HG03139 (cell line): Measurements from ENCODE around the gene ARHGAP28.

Experiments
- ATAC-seq: cut with Tn5 transposase; IDR thresholded peaks from one replicate; pipeline ENCODE4 v1.9.1; 2021; ENCODE audit not compliant: unreplicated experiment

The ARHGAP28 gene

DNA sequence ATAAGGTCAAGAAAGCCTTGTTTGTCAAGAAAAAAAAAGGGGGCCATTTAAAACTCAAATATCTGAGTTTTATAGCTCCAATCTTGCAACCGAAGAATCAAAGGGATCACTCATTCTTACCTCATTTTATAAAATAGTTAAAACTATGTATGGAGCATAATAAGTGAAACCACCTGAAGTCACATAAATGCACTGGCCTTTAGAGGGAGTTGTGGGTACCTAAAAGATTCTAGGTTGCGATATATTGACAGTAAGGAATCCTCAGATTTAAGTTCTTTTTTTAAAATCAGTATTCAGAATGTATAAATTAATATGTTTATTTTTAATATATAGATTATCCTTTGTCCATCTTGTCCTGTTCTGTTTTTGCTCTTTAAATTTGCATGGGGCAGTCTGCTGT lies 3.4 kb downstream of the ARHGAP28 start:
- ATAC-seq, result no peak

DNA sequence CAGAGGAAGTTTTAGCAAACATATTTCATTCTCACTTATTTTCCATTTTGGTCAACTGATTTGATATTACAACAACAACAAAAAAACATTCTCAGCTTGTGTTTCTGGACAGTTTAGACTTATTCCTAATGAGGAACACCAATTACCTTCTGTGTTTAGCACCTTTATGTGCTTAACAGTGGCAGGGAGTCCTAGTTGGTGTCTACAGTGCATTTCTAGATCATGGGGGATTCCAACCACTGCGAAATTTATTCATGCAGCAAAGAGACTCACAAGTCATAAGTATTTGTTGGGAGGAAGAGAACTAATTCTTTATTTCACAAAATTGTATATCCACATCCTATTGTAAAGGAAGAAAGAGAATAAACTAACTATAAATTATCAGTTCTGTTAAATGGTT lies 4.2 kb downstream of the ARHGAP28 start:
- no peak for ATAC-seq

DNA sequence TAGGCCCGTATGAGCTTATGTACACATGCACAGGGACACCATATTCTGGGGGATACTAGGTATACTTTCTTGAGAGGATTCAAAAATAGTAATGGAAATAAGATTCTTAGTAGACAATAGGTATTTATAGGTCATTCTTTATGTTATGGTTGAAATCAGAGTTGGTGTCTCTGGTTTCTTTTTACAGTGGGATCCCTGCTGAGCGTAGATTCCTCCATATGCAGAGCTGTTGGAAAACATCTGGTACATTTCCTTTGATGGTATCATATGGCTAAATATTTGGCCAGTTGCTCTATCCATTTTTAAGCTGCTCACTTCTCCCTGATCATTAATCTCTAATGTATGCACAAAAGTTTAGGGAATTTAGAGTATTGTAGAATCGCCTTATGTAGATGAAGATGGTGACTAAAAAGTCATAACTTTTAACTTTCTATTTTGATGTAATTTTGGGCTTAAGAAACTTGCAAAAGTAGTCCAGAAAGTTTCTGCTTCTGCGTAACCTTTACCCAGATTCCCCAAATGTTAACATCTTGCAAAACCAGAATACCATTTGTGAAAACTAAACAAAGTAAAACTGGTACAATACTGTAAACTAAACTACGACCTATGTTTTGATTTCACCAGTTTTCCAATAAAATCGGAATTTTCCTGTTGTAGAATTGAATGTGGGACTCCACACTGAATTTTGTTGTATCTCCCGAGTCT lies 5.4 kb downstream of the ARHGAP28 start:
- ATAC-seq, result no peak

DNA sequence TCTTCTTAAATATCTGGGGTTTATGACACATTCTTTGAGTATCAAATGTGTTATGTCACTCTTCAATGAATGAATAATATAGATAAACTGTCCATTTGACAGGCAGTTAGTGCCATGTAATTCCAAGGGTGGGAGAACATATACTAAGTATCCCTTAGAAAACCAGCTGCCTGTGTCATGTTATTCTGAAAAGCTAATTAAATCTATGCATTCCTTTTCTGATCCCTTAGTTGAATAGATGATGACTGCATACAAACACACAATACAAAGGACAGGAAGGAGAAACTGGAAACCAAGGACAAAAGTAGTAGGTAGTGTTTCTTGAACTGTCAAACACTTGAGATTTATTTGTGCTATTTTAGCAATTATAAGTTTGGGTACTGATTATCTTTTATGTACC lies 8.3 kb downstream of the ARHGAP28 start:
- no peak for ATAC-seq

DNA sequence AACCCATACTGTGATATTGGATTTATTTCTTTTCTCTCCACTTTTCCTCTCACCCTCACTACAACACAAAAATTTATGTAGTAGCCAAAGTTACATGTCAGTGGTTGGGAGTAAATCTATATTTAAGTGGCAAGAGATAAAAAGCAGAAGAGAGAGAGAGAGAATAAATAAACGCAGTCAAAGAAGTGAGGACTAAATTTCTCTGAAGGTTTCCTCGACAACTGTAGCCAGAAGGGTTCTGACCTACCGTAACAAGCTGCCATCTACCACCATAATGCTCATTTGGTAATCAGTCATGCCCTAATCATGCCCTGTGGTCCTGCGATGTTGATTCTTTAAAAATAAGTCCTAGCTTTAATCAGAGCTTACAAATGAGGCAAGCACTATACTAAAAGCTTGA lies 9.1 kb downstream of the ARHGAP28 start:
- no peak for ATAC-seq

DNA sequence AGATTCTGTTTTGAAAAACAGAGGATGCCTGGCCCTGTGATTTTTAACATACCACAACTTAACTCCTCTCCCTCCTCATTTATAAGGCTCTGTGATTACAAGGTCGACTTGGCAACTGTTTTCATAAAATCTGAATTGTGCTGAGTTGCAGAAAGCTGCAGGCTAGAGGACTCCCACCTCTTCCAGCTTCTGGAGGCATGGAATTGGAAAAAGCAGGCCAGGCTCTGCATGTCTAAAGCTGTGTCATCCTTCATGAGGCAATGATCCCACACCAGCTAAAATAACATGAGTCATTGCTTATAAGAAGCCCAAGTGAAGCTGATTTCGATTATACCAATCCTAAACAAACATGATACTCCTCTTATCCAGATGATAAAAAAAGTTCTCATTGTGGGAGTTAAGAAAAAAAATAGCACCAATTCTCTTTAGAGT lies 11.7 kb downstream of the ARHGAP28 start:
- ATAC-seq, result no peak

DNA sequence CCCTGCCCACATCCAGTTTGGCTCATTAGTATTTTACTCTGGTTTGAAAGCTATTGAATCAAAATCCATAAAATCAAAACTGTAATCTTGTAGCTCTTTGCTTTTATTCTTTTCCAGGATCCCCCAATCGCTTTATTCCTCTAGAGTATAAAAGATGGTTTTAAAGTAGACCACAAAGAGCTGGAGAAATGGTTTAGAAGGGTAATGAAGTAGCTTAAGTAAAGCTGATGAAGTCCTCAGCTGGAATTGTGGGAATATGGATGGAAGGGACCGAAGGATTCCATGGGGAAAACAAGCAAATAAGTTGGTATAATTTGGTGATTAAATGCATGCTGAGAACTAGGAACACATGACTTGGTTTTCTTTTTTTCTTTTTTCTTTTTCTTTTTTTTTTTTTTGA lies 12.3 kb downstream of the ARHGAP28 start:
- ATAC-seq, result no peak

DNA sequence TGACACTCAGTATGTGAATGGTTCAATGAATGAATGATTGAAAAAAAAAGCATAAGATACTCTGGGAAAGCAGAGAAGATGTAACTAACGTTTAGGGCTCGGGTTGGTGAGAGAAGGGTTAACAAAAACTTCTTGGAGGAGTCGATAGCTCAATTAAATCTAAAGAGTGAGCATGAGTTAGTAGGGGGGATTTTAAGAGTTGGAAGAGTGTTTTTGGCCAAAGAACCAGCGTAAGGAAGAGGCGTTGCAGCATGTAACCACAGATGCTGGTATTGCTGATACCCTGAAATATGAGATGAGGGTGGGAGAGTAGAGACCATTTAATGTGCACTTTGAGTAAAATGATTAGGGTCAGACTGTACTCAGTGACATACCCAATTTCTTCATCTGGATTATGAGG lies 14.5 kb downstream of the ARHGAP28 start:
- ATAC-seq, result no peak

DNA sequence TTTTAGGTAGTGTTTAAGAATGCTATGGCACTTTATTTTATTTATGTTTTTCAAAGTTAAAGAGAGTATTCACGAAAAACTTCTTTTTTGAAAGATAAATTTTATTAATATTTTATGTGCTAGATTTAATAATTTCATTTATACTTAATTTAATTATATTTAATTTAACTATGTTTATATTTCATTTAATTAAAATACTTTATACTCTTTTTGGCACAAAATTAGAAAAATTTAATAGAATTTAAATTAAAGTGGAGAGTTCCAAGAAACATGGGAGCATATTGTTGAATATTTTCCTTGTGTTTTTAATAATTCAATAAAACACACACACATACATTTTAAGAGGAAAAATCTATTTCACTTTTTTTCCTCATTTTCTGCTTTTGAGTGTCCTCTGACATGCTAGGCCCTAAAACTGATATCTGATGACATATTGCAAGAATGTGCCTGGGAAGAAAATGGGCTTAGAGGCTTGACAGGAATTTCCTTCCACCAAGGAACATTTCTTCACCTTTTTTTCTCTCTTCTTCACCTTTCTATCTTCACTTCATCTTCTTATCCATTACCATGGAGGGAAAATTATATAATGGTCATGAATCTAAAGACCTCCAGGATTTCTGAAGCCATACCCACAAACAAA lies 15.4 kb downstream of the ARHGAP28 start:
- ATAC-seq, result no peak

DNA sequence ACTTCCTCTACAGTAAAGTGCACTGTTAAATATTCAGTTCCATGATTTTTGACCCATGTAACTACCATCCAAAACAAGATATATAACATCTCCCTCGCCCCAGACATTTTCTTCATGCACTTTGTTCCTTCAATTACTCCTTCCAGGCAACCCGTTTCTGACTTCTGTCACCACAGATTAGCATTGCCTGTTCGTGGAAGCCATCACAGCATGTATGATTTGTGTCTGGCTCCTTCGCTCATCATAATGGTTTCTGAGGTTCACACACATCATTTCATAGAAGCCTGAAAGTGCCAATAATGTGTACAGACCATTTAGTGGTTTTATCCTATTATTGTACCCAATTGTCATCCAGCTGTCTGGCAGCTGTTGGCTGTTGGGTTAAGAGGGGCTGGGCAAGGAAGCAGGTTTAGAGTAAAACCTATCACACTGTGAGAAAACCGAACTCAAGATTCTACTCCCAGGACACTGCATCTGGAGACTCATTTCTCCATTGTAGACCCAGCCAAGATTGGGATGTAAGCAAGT lies 16.1 kb downstream of the ARHGAP28 start:
- no peak for ATAC-seq

DNA sequence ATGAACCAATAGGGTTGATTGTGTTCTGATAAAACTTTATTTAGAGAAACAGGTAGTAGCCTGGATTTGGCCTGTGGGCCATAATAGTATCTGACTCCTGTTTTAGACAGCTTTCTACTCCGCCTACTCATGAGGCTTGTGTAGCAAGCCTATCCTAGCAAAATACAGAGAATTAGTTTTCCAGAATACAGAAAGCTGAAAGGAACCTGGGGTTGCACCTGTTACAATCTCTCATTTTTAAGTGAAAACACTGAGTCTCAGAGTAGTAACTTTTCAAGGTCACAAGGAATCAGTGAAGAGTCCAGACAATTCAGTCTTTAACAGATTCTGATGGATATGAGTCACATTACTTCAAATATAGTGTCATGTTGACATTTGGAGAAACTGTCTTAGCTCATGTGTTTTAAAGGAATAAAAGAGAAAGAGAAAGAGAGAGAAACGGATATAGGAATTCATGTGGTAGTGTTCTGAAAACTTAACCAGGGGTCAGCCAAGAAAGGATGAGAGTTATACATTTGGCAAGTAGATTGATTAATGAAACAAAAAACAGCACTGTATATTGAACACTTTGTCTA lies 17.0 kb downstream of the ARHGAP28 start:
- no peak for ATAC-seq

DNA sequence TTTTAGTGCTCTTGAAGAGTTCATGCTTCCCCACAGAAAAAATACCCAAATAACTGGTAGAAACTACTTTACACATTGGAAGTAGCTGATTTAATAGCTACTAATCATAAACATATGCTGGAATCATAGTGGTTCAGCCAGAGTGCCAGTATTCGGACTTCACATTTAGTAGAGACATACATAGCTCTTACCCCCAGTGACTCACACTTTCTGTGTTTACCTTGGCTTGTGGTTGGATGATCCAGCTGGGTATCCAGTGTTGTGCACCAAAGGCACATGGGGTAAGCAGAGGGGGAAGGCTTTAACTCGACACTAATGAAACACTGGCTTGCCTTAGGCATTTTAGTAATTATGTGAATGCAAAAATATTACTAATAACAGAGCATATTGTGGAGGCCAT lies 18.1 kb downstream of the ARHGAP28 start:
- ATAC-seq, result no peak

DNA sequence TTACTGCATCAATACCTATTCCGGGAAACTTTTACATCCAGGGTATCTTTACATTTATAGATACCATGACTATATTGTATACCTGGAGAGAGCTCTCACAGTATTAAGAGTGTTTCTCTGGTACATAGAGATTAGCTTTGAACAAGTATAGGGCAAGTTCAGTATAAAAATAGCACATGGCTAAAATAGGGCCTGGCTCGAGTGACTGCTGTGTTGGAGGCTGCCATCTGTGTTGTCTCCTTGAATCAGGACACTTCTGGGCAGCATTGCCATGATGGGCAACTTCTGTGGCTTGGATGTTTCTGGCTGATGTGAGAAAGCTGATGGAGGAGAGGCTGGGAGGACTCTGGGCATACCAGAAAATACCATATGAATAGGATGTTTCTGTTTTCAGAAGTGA lies 18.7 kb downstream of the ARHGAP28 start:
- ATAC-seq, result no peak

DNA sequence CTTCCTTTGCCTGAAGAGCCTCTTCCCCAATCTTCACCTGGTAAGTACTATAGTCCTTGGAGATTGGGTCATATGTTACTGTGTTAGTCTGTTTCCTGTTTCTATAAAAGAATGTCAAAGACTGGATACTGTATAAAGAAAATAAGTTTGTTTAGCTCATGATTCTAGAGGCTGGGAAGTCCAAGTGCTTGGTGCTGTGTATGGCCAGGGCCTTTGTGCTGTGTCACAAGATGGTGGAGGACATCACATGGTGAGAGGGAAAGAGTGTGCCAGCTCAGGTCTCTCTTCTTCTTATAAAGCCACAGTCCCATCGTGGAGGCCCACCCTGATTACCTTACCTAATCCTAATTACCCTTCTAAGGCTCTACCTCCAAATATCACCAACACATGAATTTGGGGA lies 20.9 kb downstream of the ARHGAP28 start:
- ATAC-seq, result no peak

DNA sequence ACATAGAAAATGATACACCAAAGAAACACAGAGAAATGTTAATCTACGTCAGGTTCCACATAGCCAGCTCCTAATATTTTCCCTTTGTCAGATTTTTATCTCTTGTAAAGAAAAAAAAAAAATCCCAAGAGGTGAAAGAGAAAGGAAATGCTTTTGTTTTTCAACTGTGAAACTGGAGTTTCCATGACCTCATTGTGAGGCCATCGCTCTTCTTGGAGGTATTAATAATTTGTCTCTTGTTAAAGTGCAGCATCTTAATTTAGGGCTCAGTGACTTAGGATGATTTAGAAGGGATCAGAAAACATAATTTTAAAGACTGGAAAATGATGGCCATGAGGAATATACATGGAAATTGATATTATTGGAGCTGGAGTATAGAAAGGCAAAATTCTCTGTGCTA lies 21.7 kb downstream of the ARHGAP28 start:
- ATAC-seq, result no peak

DNA sequence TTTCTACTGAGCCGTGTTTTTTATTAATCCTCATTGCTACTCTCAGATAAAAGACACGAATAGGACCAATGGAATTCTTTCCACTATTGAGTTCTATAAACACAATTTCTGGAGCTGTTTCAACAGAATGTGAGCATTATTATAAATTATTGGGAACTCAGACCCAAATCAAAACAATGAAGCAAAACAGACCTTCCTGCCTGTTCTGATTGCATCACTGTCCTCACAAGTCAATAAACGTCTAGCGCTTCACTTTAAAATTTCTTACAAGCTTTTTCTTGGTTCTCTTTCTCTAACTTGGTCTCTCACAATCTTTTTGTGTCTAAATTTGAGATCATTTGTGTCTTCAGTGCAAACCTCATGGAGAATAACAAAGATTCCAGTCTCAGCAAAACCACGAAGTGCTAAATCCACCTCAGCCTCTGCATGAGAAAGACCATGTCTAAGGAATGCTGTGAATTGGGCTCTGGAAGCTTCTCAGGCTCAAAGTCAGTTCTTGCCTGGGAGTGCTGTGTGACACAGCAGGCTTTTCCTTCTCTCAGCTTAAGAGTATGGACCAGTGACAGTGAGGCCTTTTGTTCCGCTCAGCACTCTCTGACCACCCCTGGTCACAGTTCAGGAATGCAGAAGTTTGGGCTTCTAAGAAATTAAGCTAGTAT lies 22.8 kb downstream of the ARHGAP28 start:
- ATAC-seq, result no peak

DNA sequence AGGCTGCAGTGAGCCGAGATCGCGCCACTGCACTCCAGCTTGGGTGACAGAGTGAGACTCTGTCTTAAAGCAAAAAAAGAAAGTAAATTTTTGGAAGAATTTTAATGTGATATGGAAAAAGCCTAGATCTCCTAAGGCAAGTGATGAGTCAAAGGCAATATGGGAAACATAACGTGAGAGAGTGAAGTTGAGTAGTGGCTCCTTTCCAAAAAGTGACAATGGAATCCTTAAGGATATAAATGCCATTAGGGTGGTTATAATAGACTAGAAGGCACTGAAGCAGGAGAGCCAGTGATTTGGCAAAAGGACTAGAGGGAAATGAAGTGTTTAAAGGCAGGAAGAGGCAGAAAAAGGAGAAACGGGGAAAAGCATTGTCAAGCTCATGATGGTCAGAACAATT lies 25.6 kb downstream of the ARHGAP28 start:
- ATAC-seq, result no peak

DNA sequence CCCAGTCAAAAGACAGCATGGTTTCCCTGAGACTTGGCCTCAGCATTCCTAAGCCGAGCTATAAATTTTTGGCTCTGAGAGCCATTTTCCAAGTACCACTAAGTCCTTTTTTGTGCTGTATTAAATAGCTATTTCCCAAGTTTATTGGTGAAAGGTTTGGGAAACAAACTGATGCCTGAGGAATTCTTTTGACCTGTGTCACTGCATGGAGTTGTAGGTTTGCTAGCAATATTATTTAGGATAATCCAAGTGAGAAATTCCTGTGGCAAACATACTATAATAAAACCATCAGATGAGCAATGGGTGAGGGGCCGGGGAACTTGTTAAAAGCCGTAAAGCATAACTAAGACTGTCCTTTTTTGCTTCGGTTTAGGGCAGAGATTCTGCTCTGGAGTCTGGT lies 28.4 kb downstream of the ARHGAP28 start:
- no peak for ATAC-seq

DNA sequence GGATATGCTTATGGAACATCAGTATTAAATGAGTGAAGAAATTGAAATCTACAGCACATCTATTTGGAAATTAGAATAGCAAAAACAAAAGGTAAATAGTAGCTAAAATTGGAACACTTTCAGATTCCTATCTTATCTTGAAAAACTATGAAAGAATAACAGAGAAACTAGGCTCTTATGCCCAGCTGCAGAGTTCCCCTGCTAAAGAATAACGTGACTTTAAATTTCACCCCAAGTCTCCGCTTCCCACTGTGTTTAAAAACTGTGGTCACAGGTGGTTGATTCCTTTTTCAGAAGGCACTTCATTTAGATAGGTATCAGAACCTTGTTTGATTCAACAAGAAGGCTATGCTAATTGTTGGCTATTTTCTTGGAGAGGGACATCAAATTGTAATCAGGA lies 30.1 kb downstream of the ARHGAP28 start:
- no peak for ATAC-seq

DNA sequence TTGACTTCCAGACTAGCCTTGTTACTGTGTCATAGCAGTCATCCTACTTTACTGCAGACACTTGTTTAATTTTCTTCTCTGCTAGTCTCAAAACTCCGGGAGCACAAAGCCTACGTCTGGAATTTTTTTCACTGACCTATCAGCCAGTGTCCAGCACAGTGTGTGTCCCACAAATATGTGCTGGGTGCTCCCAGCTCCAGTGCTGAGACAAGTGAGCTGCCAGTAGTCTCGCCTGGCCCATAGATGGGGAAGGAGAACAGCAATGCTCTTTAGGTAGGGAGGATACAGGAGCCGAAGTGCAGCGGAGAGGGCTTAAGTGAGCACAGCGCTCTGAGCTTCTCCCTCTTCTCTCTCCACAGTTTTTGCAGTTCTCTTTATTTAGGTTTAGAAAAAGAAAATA lies 34.0 kb downstream of the ARHGAP28 start:
- no peak for ATAC-seq

DNA sequence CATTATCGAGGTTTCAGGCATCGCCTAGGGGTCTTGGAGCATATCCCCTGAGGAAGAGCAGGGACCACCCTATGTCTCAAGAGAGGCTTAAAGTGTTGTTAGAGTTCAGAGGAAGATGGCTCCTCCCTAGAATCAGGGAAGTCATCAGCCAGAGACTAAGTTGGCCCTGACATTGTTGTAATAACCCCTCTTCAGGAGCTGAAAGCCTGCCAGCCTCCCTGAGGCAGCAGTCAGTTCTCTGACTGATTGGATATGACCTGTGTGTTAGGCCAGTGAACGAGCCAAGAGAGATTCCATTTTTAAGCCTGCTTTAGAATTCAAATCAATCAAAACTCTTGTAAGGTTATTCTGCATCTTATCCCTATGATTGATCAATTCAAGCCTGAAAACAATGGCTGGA lies 34.9 kb downstream of the ARHGAP28 start:
- no peak for ATAC-seq

DNA sequence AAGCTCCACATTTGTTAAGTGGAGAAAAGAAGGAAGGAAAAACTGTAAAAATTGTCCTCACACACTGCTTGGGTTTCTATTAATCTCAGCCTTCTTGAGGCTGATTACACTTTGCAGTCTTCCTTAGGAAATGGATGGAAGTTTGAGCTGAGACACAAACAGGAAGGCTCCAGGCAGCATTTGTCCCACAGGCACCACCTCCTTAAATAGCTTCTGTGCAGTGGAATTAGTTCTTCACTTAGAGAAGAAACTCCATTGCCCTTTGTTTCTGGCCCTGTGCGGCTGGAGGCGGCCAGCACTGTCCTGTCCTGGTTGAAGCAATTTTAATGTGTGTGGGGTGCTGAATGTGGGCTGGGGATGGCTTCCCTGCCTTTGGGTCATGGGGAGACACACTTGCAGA lies 44.3 kb downstream of the ARHGAP28 start:
- no peak for ATAC-seq
